ENCODE results near the gene LRRC4.

The LRRC4 gene

DNA sequence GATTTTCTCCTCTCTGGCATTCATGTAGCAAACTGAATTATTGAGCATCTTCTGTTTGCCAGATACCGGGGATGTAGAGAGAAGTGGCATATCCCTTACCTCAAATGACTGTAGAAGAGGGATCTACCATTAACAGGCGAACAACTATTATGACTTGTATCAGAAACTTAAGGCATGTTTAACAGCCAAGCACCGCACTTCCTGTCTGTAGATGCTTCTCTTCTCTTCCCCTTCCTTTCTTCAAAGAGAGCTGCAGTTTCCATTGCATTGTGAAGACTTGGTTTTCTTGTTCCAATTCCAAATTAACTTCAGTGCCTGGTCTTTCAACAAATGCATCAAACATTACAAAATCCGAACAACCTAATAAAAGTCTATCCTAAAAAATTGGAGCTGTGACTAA is 49.3 kb downstream of the LRRC4 start:
- H3K4me1 ChIP-seq, result peaks cover 13% of the 10 kb centered on the region
- H3K4me2 ChIP-seq (ENCODE audit: low read length), result no peak overlapping the region
- no peaks in the 10 kb centered on the region for H3K79me2 ChIP-seq
- TF ChIP-seq, protein P1, sequence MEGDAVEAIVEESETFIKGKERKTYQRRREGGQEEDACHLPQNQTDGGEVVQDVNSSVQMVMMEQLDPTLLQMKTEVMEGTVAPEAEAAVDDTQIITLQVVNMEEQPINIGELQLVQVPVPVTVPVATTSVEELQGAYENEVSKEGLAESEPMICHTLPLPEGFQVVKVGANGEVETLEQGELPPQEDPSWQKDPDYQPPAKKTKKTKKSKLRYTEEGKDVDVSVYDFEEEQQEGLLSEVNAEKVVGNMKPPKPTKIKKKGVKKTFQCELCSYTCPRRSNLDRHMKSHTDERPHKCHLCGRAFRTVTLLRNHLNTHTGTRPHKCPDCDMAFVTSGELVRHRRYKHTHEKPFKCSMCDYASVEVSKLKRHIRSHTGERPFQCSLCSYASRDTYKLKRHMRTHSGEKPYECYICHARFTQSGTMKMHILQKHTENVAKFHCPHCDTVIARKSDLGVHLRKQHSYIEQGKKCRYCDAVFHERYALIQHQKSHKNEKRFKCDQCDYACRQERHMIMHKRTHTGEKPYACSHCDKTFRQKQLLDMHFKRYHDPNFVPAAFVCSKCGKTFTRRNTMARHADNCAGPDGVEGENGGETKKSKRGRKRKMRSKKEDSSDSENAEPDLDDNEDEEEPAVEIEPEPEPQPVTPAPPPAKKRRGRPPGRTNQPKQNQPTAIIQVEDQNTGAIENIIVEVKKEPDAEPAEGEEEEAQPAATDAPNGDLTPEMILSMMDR (IDR thresholded peaks at IDR 0.05), result no peak
- H3K27ac ChIP-seq, result no peak overlapping the region
- no peaks in the 10 kb centered on the region for H3K27me3 ChIP-seq (ENCODE audit: control insufficient read depth, insufficient read depth, low read length)
- no peak overlapping the region for H2AFZ ChIP-seq
- H3K9me3 ChIP-seq (ENCODE audit: control insufficient read depth, low read length), result no peaks in the 10 kb centered on the region
- H3K36me3 ChIP-seq (ENCODE audit: control insufficient read depth, insufficient read depth, low read length), result no peaks in the 10 kb centered on the region
- H3K9ac ChIP-seq, result no peak overlapping the region
- H3K4me3 ChIP-seq (ENCODE audit: low read depth, low read length), result no peak overlapping the region

DNA sequence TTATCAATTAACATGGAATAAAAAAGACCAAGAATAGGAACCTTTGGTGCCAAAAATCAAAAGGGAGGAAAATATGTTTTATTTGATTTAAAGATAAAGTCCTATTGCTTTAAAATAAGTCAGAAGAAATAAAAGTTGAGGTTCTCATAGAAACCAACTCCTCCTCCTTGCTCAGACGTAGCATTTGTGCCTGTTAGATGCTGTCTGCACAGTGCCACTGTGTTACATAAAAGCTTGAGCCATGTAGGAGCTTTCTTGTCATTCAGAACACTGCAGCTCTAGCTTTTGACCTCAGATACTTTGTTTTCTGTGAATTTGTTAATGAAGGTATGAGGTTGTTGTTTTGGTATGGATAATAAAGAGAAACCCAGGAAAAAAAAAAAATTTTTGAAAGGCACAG is 50.3 kb downstream of the LRRC4 start:
- H3K4me2 ChIP-seq (ENCODE audit: low read length), result no peak overlapping the region
- no peak overlapping the region for H2AFZ ChIP-seq
- H3K36me3 ChIP-seq (ENCODE audit: control insufficient read depth, insufficient read depth, low read length), result no peaks in the 10 kb centered on the region
- H3K79me2 ChIP-seq, result no peaks in the 10 kb centered on the region
- no peaks in the 10 kb centered on the region for H3K9me3 ChIP-seq (ENCODE audit: control insufficient read depth, low read length)
- TF ChIP-seq, protein P1 (IDR thresholded peaks at IDR 0.05), result no peak
- no peak overlapping the region for H3K4me3 ChIP-seq (ENCODE audit: low read depth, low read length)
- no peak overlapping the region for H3K27ac ChIP-seq
- H3K27me3 ChIP-seq (ENCODE audit: control insufficient read depth, insufficient read depth, low read length), result no peaks in the 10 kb centered on the region
- H3K9ac ChIP-seq, result no peak overlapping the region
- peaks cover 19% of the 10 kb centered on the region for H3K4me1 ChIP-seq

DNA sequence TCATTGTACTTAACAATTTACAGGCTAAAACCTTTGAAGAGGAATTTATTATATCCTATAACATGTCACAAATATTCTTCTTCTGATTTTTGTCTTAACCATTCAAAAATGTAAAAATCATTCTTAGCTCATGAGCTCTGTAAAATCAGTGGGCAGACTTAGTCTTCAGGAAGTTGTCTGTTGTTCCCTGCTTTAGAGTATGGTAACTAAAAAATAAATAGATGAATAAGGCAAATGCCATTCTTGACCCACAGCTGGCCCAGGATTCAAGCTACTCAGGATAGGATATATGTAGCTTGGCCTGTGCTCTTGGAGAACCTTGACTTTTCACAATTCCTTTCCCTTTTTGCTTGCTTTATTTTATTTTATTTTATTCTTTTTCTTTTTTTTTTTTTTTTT is 51.5 kb downstream of the LRRC4 start:
- H3K4me3 ChIP-seq (ENCODE audit: low read depth, low read length), result no peak overlapping the region
- no peaks in the 10 kb centered on the region for H3K27me3 ChIP-seq (ENCODE audit: control insufficient read depth, insufficient read depth, low read length)
- H3K79me2 ChIP-seq, result no peaks in the 10 kb centered on the region
- H3K27ac ChIP-seq, result no peak overlapping the region
- H2AFZ ChIP-seq, result no peak overlapping the region
- no peaks in the 10 kb centered on the region for H3K9me3 ChIP-seq (ENCODE audit: control insufficient read depth, low read length)
- peaks cover 20% of the 10 kb centered on the region for H3K4me1 ChIP-seq
- TF ChIP-seq, protein P1 (IDR thresholded peaks at IDR 0.05), result no peak
- H3K4me2 ChIP-seq (ENCODE audit: low read length), result no peak overlapping the region
- H3K9ac ChIP-seq, result no peak overlapping the region
- H3K36me3 ChIP-seq (ENCODE audit: control insufficient read depth, insufficient read depth, low read length), result no peaks in the 10 kb centered on the region

DNA sequence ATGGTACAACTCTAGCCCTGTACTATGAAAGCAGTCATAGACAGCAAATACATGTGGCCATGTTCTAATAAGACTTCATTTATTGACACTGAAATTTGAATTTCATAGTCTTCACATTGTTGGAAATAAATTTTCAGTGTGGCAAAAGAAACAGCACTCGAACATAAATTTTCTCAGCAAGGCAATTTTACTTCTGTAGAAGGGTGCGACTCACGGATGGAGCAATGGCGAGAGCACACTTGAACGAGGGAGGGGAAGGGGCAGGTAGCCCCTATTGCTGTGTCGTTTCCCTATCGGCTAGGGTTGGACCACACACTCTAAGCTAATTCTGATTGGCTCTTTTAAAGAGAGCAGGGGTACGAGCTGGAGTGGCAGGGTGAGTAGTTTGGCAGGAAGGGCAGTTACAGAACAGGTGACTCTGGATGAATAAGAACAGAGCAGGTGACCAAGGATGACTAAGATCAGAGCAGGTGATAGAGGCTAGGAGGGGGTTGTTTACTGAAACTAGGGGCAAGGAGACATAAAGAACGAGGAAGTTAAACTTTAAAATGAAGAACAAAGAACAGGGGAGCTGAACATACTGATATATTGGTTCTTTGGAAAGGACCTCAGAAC is 52.0 kb downstream of the LRRC4 start:
- no peak overlapping the region for H3K9ac ChIP-seq
- no peaks in the 10 kb centered on the region for H3K9me3 ChIP-seq (ENCODE audit: control insufficient read depth, low read length)
- H3K4me3 ChIP-seq (ENCODE audit: low read depth, low read length), result no peak overlapping the region
- TF ChIP-seq, protein P1 (IDR thresholded peaks at IDR 0.05), result no peak
- no peaks in the 10 kb centered on the region for H3K27me3 ChIP-seq (ENCODE audit: control insufficient read depth, insufficient read depth, low read length)
- H2AFZ ChIP-seq, result no peak overlapping the region
- no peak overlapping the region for H3K4me2 ChIP-seq (ENCODE audit: low read length)
- peaks cover 15% of the 10 kb centered on the region for H3K4me1 ChIP-seq
- H3K79me2 ChIP-seq, result no peaks in the 10 kb centered on the region
- H3K36me3 ChIP-seq (ENCODE audit: control insufficient read depth, insufficient read depth, low read length), result no peaks in the 10 kb centered on the region
- no peak overlapping the region for H3K27ac ChIP-seq

DNA sequence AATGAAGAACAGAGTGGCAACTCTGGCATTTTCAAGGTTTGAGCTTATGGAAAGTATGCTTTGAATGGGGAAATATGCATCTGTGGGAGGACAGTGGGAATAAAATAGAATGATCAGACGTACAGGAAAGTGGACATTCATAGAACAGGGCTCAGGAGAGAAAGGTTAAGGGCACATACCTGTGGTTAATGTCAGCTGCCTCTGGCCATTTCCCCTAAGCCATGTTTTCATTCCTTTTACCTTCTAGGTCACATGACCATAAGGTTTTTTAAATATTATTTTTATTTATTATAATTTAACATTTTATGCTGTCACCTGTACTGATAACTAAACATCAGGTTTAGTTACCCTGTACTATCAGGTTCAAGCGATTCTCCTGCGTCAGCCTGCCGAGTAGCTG is 52.8 kb downstream of the LRRC4 start:
- no peaks in the 10 kb centered on the region for H3K9me3 ChIP-seq (ENCODE audit: control insufficient read depth, low read length)
- H3K27me3 ChIP-seq (ENCODE audit: control insufficient read depth, insufficient read depth, low read length), result no peaks in the 10 kb centered on the region
- H3K4me3 ChIP-seq (ENCODE audit: low read depth, low read length), result no peak overlapping the region
- H3K4me2 ChIP-seq (ENCODE audit: low read length), result no peak overlapping the region
- H3K9ac ChIP-seq, result no peak overlapping the region
- H3K36me3 ChIP-seq (ENCODE audit: control insufficient read depth, insufficient read depth, low read length), result no peaks in the 10 kb centered on the region
- H3K79me2 ChIP-seq, result no peaks in the 10 kb centered on the region
- TF ChIP-seq, protein P1 (IDR thresholded peaks at IDR 0.05), result no peak
- no peak overlapping the region for H3K27ac ChIP-seq
- H2AFZ ChIP-seq, result no peak overlapping the region
- H3K4me1 ChIP-seq, result peaks cover 17% of the 10 kb centered on the region
